ENCODE results near the gene TOP2A. TPM values are rescaled to one million over a fixed set of nuclear protein-coding genes. Genes with fewer than 3 reads are reported as not detected.
"Not testable (repeated sequence)": the region's sequence is repeated elsewhere in the genome, so short reads cannot be mapped to it uniquely, and the experiment has no call there.

Gene TOP2A
- polyA plus RNA-seq, 3 donors, result 163 to 174 (median 168) TPM

GRCh38 chr17:40433551-40434415, 16.1 kb upstream of the TOP2A start:
- DNase-seq (ENCODE audit: low read depth in 3 of 3, low spot score in 2 of 3), result no peak

GRCh38 chr17:40432864-40433528, 15.3 kb upstream of the TOP2A start:
- DNase-seq (ENCODE audit: low read depth in 3 of 3, low spot score in 2 of 3), result no peak

- no peak for DNase-seq (ENCODE audit: low read depth in 3 of 3, low spot score in 2 of 3)
Observed at GRCh38 chr17:40431231-40431602, 13.5 kb upstream of the TOP2A start.

DNA sequence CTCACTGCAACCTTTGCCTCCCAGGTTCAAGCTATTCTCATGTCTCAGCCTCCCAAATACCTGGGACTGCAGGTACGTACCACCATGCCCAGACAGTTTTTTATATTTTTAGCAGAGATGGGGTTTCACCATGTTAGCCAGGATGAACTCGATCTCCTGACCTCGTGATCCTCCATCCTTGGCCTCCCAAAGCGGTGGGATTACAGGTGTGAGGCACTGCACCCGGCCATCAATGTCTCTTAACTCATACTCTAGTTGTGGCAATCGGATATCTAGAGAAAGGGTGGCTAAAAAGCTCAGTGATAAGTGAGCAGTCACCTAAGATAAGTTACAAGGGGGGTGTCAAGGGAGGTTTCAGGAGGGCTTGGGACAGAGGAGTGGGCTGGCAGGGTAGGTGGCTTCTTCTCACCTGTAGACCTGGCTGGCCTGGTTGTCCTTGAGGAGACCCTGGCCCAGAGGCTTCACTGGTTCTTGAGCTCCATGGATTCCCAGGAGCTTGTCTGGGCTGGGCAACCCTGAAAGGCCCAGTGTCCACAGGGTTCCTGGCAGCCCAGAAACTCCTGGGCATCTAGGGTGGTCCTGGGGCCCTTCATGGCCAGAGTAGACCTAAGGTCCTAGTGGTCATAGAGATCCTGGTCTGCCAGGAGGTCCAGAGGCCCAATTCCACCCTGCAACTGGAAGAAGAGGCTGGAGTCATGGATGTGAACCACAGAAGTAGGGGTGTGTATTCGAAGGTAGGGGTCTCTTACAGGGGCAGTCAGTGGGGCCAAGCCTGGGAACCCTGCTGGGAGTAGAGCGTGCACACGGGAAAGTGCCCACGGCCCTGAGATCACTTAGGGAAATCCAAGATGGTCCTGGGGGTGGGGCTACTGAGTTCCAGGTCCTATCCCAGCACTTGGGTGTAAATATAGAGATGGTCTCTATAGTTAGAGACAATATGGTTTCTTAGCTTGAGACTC, 12.9 kb upstream of the TOP2A start:
- no peak for DNase-seq (ENCODE audit: low read depth in 3 of 3, low spot score in 2 of 3)

- DNase-seq (ENCODE audit: low read depth in 3 of 3, low spot score in 2 of 3), result no peak
Observed at GRCh38 chr17:40427002-40427491, 9.4 kb upstream of the TOP2A start.

DNA sequence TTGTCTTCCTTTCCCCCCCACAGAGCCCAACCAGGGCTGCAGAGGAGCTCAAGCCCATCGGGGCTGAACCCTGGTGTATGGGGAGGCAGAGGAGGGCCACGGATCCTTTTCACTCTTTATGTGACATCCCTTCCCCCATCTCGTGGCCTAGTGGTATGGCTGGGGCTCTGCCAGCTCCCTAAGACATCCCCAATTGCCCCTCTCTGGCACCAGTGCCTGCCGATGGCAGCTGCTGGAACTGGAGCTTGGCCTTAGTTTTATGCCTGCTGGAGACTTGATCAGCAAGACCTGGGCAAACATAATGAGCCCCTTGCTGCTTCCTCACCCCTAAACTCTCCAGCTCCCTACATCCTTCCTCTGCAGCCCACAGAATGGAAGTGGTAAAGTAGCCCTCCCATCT, 8.0 kb upstream of the TOP2A start:
- no peak for DNase-seq (ENCODE audit: low read depth in 3 of 3, low spot score in 2 of 3)

GRCh38 chr17:40422990-40423633, 5.4 kb upstream of the TOP2A start:
- no peak for DNase-seq (ENCODE audit: low read depth in 3 of 3, low spot score in 2 of 3)

GRCh38 chr17:40419559-40420331, 2.0 kb upstream of the TOP2A start:
- no peak for DNase-seq (ENCODE audit: low read depth in 3 of 3, low spot score in 2 of 3)

DNA sequence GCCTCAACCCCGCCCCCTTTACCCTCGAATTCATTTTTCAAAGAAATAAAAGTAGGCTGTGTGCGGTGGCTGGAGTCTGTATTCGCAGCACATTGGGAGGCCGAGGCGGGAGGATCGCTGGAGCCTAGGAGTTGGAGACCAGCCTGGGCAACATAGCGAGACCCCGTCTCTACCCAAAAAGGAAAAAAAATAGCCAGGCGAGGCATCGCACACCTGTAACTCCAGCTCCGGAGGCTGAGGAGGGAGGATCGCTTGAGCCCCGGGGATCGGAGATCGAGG, 671 bp upstream of the TOP2A start:
- no peak for DNase-seq (ENCODE audit: low read depth in 3 of 3, low spot score in 2 of 3)

- DNase-seq (ENCODE audit: low read depth in 3 of 3, low spot score in 2 of 3), result no peak
Observed at GRCh38 chr17:40417258-40417608, 463 bp downstream of the TOP2A start.

- DNase-seq (ENCODE audit: low read depth in 3 of 3, low spot score in 2 of 3), result no peak
Observed at GRCh38 chr17:40416671-40417070, 1.0 kb downstream of the TOP2A start.

GRCh38 chr17:40415390-40415789, 2.3 kb downstream of the TOP2A start:
- DNase-seq (ENCODE audit: low read depth in 3 of 3, low spot score in 2 of 3), result no peak

DNA sequence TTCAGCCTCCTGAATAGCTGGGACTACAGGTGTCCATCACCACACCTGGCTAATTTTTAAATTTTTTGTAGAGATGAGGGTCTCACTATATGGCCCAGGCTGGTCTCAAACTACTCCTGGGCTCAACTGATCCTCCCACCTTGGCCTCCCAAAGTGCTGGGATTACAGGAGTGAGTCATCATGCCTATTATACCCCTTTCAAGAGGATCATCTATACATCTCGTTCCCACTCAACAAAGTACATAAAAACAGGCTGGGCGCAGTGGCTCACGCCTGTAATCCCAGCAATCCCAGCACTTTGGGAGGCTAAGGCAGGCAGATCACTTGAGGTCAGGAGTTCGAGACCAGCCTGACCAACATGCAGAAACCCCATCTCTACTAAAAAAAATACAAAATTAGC, 3.4 kb downstream of the TOP2A start:
- not testable (repeated sequence) for DNase-seq (ENCODE audit: low read depth in 3 of 3, low spot score in 2 of 3)

DNA sequence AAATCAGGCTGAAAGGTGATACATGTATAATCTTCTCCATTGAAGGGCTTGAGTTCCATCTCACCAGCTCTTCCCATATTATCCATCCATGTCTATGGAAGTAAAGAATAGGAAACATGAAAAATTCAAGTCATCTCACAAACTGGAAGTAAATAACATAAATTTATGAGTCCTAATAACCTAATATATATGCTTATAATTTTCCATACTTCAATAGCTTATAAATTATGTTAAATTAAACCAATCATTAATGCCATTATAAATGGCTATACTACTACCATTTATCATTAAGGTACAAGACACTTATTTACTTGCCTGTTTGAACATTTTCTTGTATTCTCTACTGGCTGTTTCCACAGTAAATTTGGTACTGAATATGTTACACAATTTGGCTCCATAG, 4.8 kb downstream of the TOP2A start:
- no peak for DNase-seq (ENCODE audit: low read depth in 3 of 3, low spot score in 2 of 3)

DNA sequence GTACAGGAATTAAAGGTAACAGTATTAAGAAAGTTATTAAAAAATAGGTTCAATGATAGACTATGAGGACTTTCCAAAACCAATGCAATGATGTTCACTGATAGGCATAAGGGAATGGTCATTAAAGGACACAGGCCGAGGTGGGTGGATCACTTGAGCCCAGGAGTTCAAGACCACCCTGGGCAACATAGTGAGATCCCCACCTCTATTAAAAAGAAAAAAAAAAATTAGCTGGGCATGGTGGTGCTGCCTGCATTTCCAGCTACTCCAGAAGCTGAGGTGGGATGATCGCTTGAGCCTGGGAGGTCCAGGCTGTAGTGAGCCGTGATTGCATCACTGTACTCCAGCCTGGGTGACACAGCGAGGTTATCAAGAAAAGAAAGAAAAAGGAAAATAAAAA, 5.9 kb downstream of the TOP2A start:
- DNase-seq (ENCODE audit: low read depth in 3 of 3, low spot score in 2 of 3), result no peak

DNA sequence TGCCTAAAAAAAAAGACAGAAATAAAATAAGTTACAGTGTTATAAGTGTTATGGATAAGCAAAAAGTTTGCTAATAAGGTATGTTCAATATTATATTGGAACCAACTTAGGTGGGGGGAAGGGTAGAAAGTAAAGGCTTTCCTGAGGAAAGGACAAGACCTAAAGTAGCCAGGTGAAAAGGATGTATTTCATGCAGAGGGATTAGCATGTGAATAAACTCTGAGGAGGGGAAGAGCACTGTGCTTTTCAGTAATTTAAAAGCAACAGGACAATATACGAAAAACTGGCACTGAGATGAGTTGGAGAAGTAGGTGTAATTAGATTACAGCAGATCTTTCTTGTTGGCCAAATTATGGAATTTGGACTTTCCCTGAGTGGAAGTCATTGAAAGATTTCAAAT, 7.6 kb downstream of the TOP2A start:
- DNase-seq (ENCODE audit: low read depth in 3 of 3, low spot score in 2 of 3), result no peak

DNA sequence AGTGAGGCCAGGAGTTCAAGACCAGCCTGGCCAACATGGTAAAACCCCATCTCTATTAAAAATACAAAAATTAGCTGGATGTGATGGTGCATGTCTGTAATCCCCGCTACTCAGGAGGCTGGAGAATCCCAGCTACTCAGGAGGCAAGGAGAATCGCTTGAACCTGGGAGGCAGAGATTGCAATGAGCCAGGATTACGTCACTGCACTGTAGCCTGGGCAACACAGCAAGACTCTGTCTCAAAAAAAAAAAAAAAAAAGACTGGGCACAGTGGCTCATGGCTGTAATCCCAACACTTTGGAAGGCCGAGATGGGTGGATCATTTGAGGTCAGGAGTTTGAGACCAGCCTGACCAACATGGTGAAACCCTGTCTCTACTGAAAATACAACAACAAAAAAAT, 8.2 kb downstream of the TOP2A start:
- not testable (repeated sequence) for DNase-seq (ENCODE audit: low read depth in 3 of 3, low spot score in 2 of 3)

GRCh38 chr17:40407460-40407859, 10.2 kb downstream of the TOP2A start:
- DNase-seq (ENCODE audit: low read depth in 3 of 3, low spot score in 2 of 3), result no peak

- DNase-seq (ENCODE audit: low read depth in 3 of 3, low spot score in 2 of 3), result no peak
Observed at GRCh38 chr17:40404003-40404402, 13.7 kb downstream of the TOP2A start.

- DNase-seq (ENCODE audit: low read depth in 3 of 3, low spot score in 2 of 3), result no peak
Observed at GRCh38 chr17:40402668-40403067, 15.0 kb downstream of the TOP2A start.
